HG03064 (cell line): Measurements from ENCODE around the gene SNX3.
"Not testable (repeated sequence)": the region's sequence is repeated elsewhere in the genome, so short reads cannot be mapped to it uniquely, and the experiment has no call there.

Experiments
- ATAC-seq: cut with Tn5 transposase; IDR thresholded peaks from one replicate; pipeline ENCODE4 v1.9.1; 2021; ENCODE audit warnings: low read depth; ENCODE audit not compliant: unreplicated experiment

Gene SNX3

GRCh38 chr6:108263371-108263770 is 2.5 kb upstream of the SNX3 start:
- no peak for ATAC-seq

GRCh38 chr6:108260126-108260808 is 573 bp downstream of the SNX3 start:
- peak; percentile 6 for ATAC-seq

GRCh38 chr6:108254433-108255410 is 6.1 kb downstream of the SNX3 start:
- ATAC-seq = no peak

- ATAC-seq = no peak
These were observed 7.6 kb downstream of the SNX3 start for GRCh38 chr6:108253241-108253640.

- no peak for ATAC-seq
These were observed 8.8 kb downstream of the SNX3 start for GRCh38 chr6:108252055-108252454.

GRCh38 chr6:108251252-108251651 is 9.6 kb downstream of the SNX3 start:
- no peak for ATAC-seq

GRCh38 chr6:108250240-108250866 is 10.5 kb downstream of the SNX3 start:
- ATAC-seq = no peak

GRCh38 chr6:108247965-108248536 is 12.8 kb downstream of the SNX3 start:
- no peak for ATAC-seq

GRCh38 chr6:108245095-108245494 is 15.7 kb downstream of the SNX3 start:
- not testable (repeated sequence) for ATAC-seq

GRCh38 chr6:108243836-108244235 is 17.0 kb downstream of the SNX3 start:
- no peak for ATAC-seq

GRCh38 chr6:108242721-108243120 is 18.1 kb downstream of the SNX3 start:
- ATAC-seq = no peak

- ATAC-seq = no peak
These were observed 18.6 kb downstream of the SNX3 start for GRCh38 chr6:108242259-108242658.

- ATAC-seq = no peak
These were observed 22.5 kb downstream of the SNX3 start for GRCh38 chr6:108238322-108238721.

GRCh38 chr6:108236791-108237190 is 24.0 kb downstream of the SNX3 start:
- ATAC-seq = no peak

GRCh38 chr6:108235127-108235526 is 25.7 kb downstream of the SNX3 start:
- ATAC-seq = no peak

GRCh38 chr6:108228416-108228815 is 32.4 kb downstream of the SNX3 start:
- no peak for ATAC-seq

GRCh38 chr6:108227290-108227689 is 33.5 kb downstream of the SNX3 start:
- ATAC-seq = no peak

- ATAC-seq = no peak
These were observed 38.3 kb downstream of the SNX3 start for GRCh38 chr6:108222504-108222903.

- no peak for ATAC-seq
These were observed 38.8 kb downstream of the SNX3 start for GRCh38 chr6:108222064-108222463.

- ATAC-seq = no peak
These were observed 49.2 kb downstream of the SNX3 start for GRCh38 chr6:108211671-108212070.

GRCh38 chr6:108210556-108210955 is 50.3 kb downstream of the SNX3 start:
- ATAC-seq = no peak
